Central memory CD8-positive, alpha-beta T cell (primary cell): ENCODE data around the gene MARK4.

Experiments used
- ATAC-seq: fragments of 150-1000 bp; cut with Tn5 transposase; replicated peaks from 2 replicates; pipeline ENCODE4 v1.10.0; 2022; ENCODE audit warnings: mild to moderate bottlenecking, moderate FRiP score, moderate number of reproducible peaks; ENCODE audit not compliant: poor library complexity, severe bottlenecking; ENCODE audit errors: extremely low read depth
- DNase-seq, 2 donors: peaks; one replicate each; pipeline ENCODE4 v3.0.0; 2021; ENCODE audit warnings: low spot score in 2 of 2
- H3K27ac Mint-ChIP-seq: one replicate; pipeline ENCODE4 v1.8.0; 2022; ENCODE audit warnings: low read depth, mild to moderate bottlenecking, moderate library complexity, mixed read lengths
- H3K27me3 Mint-ChIP-seq: one replicate; pipeline ENCODE4 v1.8.0; 2022; ENCODE audit warnings: mixed read lengths
- H3K36me3 Mint-ChIP-seq: one replicate; pipeline ENCODE4 v1.8.0; 2022; ENCODE audit warnings: mild to moderate bottlenecking, moderate library complexity, mixed read lengths; ENCODE audit not compliant: insufficient read depth
- H3K4me1 Mint-ChIP-seq: one replicate; pipeline ENCODE4 v1.8.0; 2022; ENCODE audit warnings: mixed read lengths
- H3K4me3 Mint-ChIP-seq: one replicate; pipeline ENCODE4 v1.8.0; 2022; ENCODE audit warnings: mild to moderate bottlenecking, moderate library complexity, mixed read lengths
- H3K9me3 Mint-ChIP-seq: one replicate; pipeline ENCODE4 v1.8.0; 2022; ENCODE audit warnings: mixed read lengths

MARK4 gene

DNA sequence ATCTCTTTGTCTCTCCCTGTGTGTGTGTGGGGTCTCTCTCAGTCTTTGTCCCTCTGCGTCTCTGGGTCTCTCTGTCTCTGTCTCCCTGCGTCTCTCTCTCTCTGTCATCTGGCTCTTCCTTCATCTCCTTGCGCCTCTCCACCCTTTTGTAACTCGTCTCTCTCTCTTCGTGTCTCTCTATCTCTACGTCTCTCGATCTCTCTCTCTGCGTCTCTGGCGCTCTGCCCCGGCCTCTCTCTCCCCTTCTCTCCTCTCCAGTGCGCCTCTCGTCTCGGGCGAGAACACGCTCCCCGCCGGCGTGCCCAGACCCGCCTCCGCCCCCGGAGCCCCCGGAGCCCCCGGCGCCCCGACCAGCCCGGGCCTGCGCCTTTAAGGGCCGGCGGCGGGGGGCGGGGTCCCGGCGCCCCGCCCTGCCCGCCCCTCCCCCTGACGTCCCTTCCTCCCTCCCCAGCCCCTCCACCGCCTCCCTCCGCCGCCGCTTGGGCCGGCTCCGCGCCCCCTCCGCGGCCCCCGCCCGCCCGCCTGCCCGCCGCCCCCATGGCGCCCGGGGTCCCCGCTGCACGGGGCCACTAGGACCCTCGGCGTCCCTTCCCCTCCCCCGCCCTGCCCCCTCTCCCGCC is at the start of gene MARK4:
TSS of gene MARK4 (plus strand) at position 440 of the 620 bp plus-strand sequence. CDS start 318 bp downstream, outside the sequence.
- Mint-ChIP-seq H3K36me3 (peaks cover 4% of the 10 kb centered on the region), H3K4me1 (peaks cover 44% of the 10 kb centered on the region), H3K9me3 (no peaks in the 10 kb centered on the region), H3K4me3 (peak within 1 kb of the TSS; percentile 93), H3K27ac (peak within 1 kb of the TSS; percentile 91), H3K27me3 (no peaks in the 10 kb centered on the region)
- peak; percentile 64 for ATAC-seq
- DNase-seq, result peak in 1 of 2 donors; percentile 22

DNA sequence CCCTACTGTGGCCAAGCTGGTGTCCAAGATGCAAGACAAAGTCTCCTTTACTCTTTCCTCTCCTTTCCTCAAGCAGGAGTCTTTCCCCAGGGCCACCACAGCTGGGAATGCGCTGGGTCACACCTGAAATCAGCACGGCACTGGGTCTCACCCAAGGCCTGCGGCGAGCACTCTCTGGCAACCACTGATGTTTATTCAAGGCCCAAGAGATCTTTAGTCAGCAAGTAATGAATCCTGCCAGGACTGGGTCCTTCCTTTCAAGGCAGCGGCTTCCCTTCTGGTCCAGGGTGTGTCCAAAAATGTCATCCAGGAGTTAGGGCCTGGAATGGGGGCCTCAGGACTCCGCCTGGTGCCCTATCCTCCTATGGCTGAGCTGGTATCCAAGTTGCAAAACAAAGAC is 48.4 kb upstream of the MARK4 start:
- Mint-ChIP-seq H3K36me3 (no peaks in the 10 kb centered on the region), H3K9me3 (no peaks in the 10 kb centered on the region), H3K4me3 (no peak overlapping the region), H3K27me3 (no peaks in the 10 kb centered on the region), H3K27ac (peak overlapping the region; percentile 30), H3K4me1 (no peaks in the 10 kb centered on the region)
- DNase-seq (no peak), ATAC-seq (no peak)

DNA sequence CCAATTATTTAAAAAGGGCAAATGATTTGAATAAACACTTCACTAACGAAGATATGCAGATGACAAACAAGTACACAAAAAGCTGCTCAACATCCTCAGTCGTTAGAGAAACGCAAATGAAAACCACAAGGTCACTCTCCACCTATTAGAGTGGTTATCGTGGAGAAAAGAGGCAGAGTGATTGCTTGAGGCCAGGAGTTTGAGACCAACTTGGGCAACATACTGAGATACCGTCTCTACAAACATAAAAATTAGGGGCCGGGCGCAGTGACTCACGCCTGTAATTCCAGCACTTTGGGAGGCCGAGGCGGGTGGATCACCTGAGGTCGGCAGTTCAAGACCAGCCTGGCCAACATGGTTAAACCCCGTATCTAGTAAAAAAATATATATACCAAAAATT is 45.3 kb upstream of the MARK4 start:
- Mint-ChIP-seq H3K4me1 (peaks cover 7% of the 10 kb centered on the region), H3K27me3 (no peaks in the 10 kb centered on the region), H3K4me3 (no peak overlapping the region), H3K9me3 (no peaks in the 10 kb centered on the region), H3K27ac (no peak overlapping the region), H3K36me3 (peaks cover 2% of the 10 kb centered on the region)
- ATAC-seq (no peak), DNase-seq (no peak)

DNA sequence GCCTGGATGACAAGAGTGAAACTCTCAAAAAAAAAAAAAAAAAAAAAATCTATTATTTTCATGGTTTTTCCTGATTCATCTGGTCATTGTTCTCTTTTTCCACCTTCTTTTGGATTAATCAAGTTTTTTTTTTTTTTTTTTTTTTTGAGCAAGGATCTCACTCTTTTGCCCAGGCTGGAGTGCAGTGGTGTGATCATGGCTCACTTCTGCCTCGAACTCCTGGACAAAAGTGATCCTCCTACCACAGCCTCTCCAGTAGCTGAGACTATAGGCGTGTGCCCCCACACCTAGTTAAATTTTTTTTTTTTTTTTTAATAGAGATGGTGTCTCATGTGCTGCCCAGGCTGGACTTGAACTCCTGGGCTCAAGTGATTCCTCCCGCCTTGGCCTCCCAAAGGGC is 44.7 kb upstream of the MARK4 start:
- DNase-seq, result no peak
- H3K4me1 Mint-ChIP-seq, result peaks cover 7% of the 10 kb centered on the region
- no peak overlapping the region for H3K4me3 Mint-ChIP-seq
- no peaks in the 10 kb centered on the region for H3K9me3 Mint-ChIP-seq
- no peak overlapping the region for H3K27ac Mint-ChIP-seq
- no peak for ATAC-seq
- no peaks in the 10 kb centered on the region for H3K27me3 Mint-ChIP-seq
- H3K36me3 Mint-ChIP-seq, result peaks cover 2% of the 10 kb centered on the region

DNA sequence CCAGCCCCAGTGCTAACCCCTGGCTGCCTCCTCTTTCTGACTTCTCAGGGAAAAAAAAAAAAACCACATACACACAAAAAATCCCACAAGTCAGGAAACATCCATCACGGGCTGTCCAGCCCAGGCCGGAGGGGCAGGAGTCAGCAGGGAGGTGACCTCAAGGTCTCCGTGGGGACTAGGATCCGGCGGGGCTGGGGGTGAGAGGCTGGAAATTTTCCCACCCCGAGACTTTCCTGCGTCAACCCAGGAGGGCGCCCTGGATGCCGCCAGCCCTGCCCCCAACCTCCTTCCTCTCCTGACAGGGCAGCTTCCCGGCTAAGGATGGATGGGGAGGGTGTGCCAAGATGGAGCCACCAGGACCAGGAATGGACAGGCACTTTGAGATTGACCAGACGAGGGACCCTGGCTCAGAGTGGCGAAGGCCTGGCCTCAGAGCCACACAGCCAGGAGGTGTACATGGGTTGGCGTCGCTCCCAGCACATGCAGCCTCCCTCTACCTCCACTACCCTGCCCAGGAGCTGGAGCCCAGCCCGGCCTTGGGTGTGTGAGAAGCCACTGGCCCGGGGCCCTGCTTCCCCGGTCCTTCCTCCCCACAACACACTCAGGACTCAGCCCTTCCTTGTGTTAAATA is 39.2 kb upstream of the MARK4 start:
- peaks cover 25% of the 10 kb centered on the region for H3K27me3 Mint-ChIP-seq
- H3K9me3 Mint-ChIP-seq, result no peaks in the 10 kb centered on the region
- H3K4me3 Mint-ChIP-seq, result no peak overlapping the region
- ATAC-seq (no peak), DNase-seq (no peak)
- H3K36me3 Mint-ChIP-seq, result peaks cover 2% of the 10 kb centered on the region
- peaks cover 7% of the 10 kb centered on the region for H3K4me1 Mint-ChIP-seq
- H3K27ac Mint-ChIP-seq, result no peak overlapping the region

DNA sequence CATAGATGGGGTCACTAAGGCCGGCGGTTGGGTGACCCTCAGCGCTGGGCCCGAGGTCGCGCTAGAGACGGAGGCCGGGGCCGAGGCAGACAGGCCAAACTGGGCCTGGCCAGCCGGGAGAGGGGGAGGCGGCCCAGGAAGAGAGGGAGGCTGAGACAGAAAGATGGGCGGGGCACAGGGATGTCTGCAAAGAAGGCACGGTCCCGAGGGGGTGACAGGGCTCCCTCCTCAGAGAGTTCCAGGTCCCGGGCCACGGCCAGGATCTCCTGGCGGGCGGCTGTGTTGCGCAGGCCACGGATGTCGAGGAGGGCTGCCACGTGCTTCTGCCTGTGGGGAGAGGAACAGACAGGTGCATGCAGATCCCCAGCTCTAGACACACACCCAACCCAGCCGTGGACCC is 38.0 kb upstream of the MARK4 start:
- Mint-ChIP-seq H3K27me3 (peaks cover 29% of the 10 kb centered on the region), H3K36me3 (peaks cover 2% of the 10 kb centered on the region), H3K4me3 (no peak overlapping the region), H3K4me1 (peaks cover 7% of the 10 kb centered on the region), H3K27ac (no peak overlapping the region), H3K9me3 (no peaks in the 10 kb centered on the region)
- ATAC-seq, result no peak
- DNase-seq, result no peak

DNA sequence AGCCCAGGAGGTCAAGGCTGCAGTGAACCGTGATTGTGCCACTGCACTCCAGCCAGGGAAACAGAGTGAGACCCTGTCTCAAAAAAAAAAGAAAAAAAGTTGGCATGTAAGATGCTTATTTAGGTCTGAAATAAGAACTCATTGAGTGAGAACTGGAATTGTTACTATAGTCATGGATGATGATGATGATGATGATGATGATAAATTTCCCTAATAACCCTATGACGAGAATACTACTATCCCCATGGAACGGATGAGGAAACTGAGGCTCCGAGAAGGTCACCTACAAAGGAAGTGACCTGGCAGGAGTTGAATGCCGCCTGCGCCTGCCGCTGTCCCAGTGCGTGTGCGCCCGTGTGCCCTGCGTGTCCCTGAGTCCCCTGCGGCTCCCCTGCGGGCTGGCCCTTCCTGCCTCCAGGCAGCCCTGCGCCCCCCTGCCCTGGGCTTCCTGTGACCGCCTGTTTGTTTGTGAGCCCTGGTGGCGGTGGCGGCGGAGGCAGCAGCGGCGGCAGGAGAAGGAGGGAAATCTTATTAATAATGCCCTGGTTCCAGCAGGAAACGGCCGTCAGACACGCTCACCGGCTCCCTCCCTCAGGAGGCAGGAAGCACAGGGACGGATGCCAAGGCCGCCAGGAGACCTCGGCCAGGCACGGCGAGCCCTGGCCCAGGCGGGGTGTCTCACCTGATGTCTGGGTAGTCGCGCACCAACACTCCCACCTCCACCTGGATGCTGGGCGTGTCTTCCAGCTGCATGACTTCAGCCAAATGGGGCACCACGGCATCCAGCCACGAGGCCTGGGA is 35.5 kb upstream of the MARK4 start:
- no peaks in the 10 kb centered on the region for H3K36me3 Mint-ChIP-seq
- no peak overlapping the region for H3K27ac Mint-ChIP-seq
- no peak overlapping the region for H3K4me3 Mint-ChIP-seq
- H3K27me3 Mint-ChIP-seq, result peaks cover 46% of the 10 kb centered on the region
- ATAC-seq (no peak), DNase-seq (no peak)
- no peaks in the 10 kb centered on the region for H3K9me3 Mint-ChIP-seq
- no peaks in the 10 kb centered on the region for H3K4me1 Mint-ChIP-seq

DNA sequence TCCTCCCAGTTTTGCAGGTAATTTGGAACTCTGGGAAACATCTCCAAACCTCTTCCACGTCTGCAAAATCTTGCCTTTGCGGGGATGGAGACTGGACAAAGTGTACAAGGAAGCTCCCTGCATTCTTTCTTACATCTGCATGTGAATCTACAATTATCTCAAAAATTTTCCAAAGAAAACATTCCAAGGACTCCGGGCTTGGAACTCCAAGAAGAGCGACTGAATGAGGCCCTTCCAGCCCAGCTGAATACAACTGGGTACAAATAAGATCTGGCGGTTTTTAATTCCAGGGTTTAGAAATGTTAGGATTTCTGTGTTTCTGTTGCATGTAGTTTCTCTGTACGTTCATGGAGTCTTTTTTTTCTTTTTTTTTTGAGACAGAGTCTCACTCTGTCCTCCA is 34.4 kb upstream of the MARK4 start:
- no peak for ATAC-seq
- H3K9me3 Mint-ChIP-seq, result no peaks in the 10 kb centered on the region
- no peak overlapping the region for H3K27ac Mint-ChIP-seq
- peaks cover 57% of the 10 kb centered on the region for H3K27me3 Mint-ChIP-seq
- no peaks in the 10 kb centered on the region for H3K36me3 Mint-ChIP-seq
- H3K4me3 Mint-ChIP-seq, result no peak overlapping the region
- H3K4me1 Mint-ChIP-seq, result no peaks in the 10 kb centered on the region
- no peak for DNase-seq

DNA sequence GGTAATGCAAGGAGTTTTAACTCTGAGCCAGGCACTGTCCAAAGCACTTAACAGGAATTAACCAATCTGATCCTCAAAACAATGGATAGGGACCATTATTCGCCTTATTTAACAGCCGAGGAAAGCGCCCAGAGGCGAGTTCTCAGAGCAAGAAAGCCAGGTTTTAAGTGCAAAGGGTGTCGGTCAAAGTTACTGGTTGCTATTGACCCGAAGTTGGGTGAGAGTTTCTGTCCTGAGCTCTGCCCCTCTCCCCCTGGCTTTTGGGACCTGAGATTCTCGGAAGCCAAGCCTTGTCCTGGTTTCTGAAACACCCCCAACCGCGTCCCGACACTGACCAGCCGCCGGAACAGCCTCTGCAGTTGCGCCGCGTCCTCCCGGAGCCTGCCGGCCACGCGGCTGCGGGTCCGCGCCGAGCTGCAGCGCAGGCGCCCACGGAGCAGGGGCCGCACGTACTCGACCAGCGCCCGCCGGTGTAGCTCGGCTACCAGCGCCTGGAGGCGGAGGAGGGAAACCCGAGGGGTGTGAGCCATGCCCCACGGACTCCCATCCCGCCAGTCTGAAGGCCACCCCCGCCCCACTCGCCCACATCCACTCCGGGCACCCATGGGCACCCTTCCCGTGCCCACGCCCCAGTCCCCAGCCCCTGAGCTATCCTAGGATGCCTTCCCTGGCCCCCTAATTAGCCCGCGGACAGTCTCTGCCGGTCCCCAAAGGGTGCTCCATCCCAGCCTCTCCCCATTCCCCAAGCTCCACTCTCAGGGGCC is 33.7 kb upstream of the MARK4 start:
- no peak overlapping the region for H3K27ac Mint-ChIP-seq
- H3K9me3 Mint-ChIP-seq, result no peaks in the 10 kb centered on the region
- no peak overlapping the region for H3K4me3 Mint-ChIP-seq
- peaks cover 64% of the 10 kb centered on the region for H3K27me3 Mint-ChIP-seq
- DNase-seq (no peak), ATAC-seq (no peak)
- H3K4me1 Mint-ChIP-seq, result no peaks in the 10 kb centered on the region
- H3K36me3 Mint-ChIP-seq, result no peaks in the 10 kb centered on the region

DNA sequence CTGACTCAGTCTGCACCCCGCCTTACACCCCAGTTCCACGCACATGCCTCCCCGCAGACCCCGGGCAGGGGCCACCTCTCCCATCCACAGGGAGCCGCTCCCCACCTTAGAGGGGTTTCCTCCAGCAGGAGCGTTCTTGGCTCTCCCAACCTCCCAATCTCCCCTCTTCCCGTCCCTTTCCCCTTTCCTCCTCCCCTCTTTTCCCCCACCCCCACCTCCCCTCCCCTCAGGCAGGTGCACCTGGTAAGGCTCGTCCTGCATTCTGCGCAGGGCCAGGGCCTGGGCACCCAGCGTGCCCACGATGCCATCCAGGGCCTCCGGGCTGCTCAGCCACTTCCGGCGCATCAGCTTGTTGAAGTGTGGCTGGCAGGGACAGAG is 33.1 kb upstream of the MARK4 start:
- H3K4me1 Mint-ChIP-seq, result no peaks in the 10 kb centered on the region
- DNase-seq (no peak), ATAC-seq (no peak)
- H3K27ac Mint-ChIP-seq, result no peak overlapping the region
- H3K36me3 Mint-ChIP-seq, result no peaks in the 10 kb centered on the region
- no peak overlapping the region for H3K4me3 Mint-ChIP-seq
- peaks cover 64% of the 10 kb centered on the region for H3K27me3 Mint-ChIP-seq
- H3K9me3 Mint-ChIP-seq, result no peaks in the 10 kb centered on the region

DNA sequence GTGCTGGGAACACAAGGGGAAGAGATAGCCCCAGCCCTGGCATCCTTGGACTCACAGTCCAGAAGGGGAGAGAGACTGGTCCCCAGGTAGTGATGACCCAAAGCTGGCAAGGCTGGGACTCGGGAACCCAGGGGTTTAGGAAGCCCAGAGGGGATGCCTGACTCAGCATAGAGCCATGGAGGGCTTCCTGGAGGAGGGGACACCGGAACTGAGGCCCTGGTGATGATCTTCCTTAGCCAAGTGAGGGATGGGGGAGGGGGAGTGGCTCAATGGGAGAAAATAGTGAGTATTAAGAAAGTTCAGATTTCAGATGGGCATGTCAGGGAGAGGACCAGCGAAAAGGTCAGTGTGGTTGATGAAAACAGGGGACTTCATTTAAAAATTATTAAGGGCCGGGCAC is 32.6 kb upstream of the MARK4 start:
- H3K27me3 Mint-ChIP-seq, result peaks cover 64% of the 10 kb centered on the region

DNA sequence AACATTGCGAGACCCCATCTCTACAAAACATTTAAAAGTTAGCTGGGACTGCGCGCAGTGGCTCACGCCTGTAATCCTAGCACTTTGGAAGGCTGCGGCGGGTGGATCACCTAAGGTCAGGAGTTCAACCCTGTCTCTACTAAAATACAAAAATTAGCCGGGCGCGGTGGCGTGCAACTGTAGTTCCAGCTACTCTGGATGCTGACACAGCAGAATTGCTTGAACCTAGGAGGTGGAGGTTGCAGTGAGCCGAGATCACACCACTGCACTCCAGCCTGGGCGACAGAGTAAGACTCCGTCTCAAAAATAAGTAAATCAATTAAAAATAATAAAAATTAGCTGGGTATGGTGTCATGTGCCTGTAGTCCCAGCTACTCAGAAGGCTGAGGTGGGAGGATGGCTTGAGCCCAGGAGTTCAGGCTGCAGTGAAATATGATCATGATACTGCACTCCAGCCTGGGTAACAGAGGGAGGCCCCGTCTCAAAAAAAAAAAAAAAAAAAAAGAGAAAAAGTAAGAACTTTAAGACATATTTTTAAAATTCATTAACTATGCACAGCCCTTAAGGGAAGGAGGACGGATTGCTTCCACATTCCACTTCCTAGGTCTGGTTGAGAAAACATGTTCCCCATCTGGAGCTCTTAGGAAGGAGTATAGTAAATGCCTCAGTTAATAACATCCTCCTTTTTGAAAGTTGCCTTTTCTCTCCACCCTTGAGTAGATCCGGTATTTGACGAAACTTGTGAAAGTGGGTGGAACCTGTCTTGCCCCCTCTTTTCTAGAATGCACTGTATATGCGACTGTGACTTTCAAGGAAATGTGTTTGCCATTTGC is 31.9 kb upstream of the MARK4 start:
- Mint-ChIP-seq H3K36me3 (no peaks in the 10 kb centered on the region), H3K4me1 (no peaks in the 10 kb centered on the region), H3K27me3 (peaks cover 64% of the 10 kb centered on the region), H3K9me3 (no peaks in the 10 kb centered on the region), H3K4me3 (no peak overlapping the region), H3K27ac (no peak overlapping the region)
- DNase-seq, result no peak
- no peak for ATAC-seq

More for the DNA sequence above, 32.6 kb upstream of the MARK4 start:
- Mint-ChIP-seq H3K9me3 (no peaks in the 10 kb centered on the region), H3K27ac (no peak overlapping the region), H3K4me3 (no peak overlapping the region), H3K36me3 (no peaks in the 10 kb centered on the region), H3K4me1 (no peaks in the 10 kb centered on the region)
- DNase-seq, result no peak
- no peak for ATAC-seq
